GM21367 (cell line): ENCODE measurements around the gene KRTAP10-2.

Experiments
- ATAC-seq: cut with Tn5 transposase; IDR thresholded peaks from one replicate; pipeline ENCODE4 v1.9.1; 2021; ENCODE audit not compliant: unreplicated experiment

KRTAP10-2 gene

GRCh38 chr21:44527156-44527982 lies 23.9 kb downstream of the KRTAP10-2 start:
- no peak for ATAC-seq

GRCh38 chr21:44526096-44526997 lies 25.0 kb downstream of the KRTAP10-2 start:
- no peak for ATAC-seq

GRCh38 chr21:44525391-44526095 lies 25.8 kb downstream of the KRTAP10-2 start:
- ATAC-seq, result no peak

- no peak for ATAC-seq
Observed at GRCh38 chr21:44524414-44525371, 26.6 kb downstream of the KRTAP10-2 start.

GRCh38 chr21:44523567-44524413 lies 27.5 kb downstream of the KRTAP10-2 start:
- no peak for ATAC-seq

- ATAC-seq, result no peak
Observed at GRCh38 chr21:44522753-44523204, 28.5 kb downstream of the KRTAP10-2 start.

GRCh38 chr21:44521928-44522752 lies 29.2 kb downstream of the KRTAP10-2 start:
- ATAC-seq, result no peak

GRCh38 chr21:44521301-44521927 lies 29.9 kb downstream of the KRTAP10-2 start:
- no peak for ATAC-seq

GRCh38 chr21:44520326-44521300 lies 30.7 kb downstream of the KRTAP10-2 start:
- no peak for ATAC-seq

GRCh38 chr21:44519346-44520325 lies 31.7 kb downstream of the KRTAP10-2 start:
- ATAC-seq, result no peak

- ATAC-seq, result no peak
Observed at GRCh38 chr21:44518686-44519085, 32.6 kb downstream of the KRTAP10-2 start.

- ATAC-seq, result no peak
Observed at GRCh38 chr21:44517175-44517899, 34.0 kb downstream of the KRTAP10-2 start.

- ATAC-seq, result no peak
Observed at GRCh38 chr21:44516828-44517174, 34.5 kb downstream of the KRTAP10-2 start.

GRCh38 chr21:44516342-44516741 lies 35.0 kb downstream of the KRTAP10-2 start:
- ATAC-seq, result no peak
